Endothelial cell of umbilical vein (primary cell): ENCODE results near the gene TBK1. TPM values are rescaled to one million over a fixed set of nuclear protein-coding genes. Genes with fewer than 3 reads are reported as not detected.

Source experiments
- BruUV-seq: library from RNA; stranded (reverse); fragments of 400-500 nt; replicated peaks from 2 replicates; lab custom pipeline; 2021; lab: Mats Ljungman, UMichigan
- CTCF ChIA-PET: fragments of 300-600, 350-600 bp; sonication (Branson Sonifier 250); formaldehyde crosslinking; loops from one replicate; lab custom pipeline; 2021; ENCODE audit warnings: antibody characterized with exemption, inconsistent platforms; lab: Charles Lee
- POLR2A ChIA-PET: fragments of 300-600, 350-600 bp; sonication (Branson Sonifier 250); formaldehyde crosslinking; loops from one replicate; lab custom pipeline; 2021; ENCODE audit warnings: antibody characterized with exemption, inconsistent platforms; lab: Charles Lee
- DNase-seq: peaks from one replicate; pipeline ENCODE4 v3.0.0-alpha.2; 2011; ENCODE audit warnings: low read depth, low spot score
- FAIRE-seq: peaks from 2 replicates; lab custom pipeline; 2011; peaks lifted over from hg19 to GRCh38; lab: Jason Lieb, UNC
- H2AFZ ChIP-seq: 2 replicates; pipeline ENCODE4 v1.6.0; 2012; ENCODE audit warnings: low read depth, low read length, control low read depth, inconsistent platforms
- H3K27ac ChIP-seq: 2 replicates; pipeline ENCODE4 v1.5.1; 2011; ENCODE audit warnings: low read depth, mild to moderate bottlenecking, control low read depth, low read length, moderate library complexity; ENCODE audit not compliant: insufficient read depth
- H3K27me3 ChIP-seq, 2 experiments: 2 replicates each; pipeline versions ENCODE4 v1.6.0 to v1.6.1; 2011; ENCODE audit warnings: low read length in 2 of 2, mixed read lengths in 1 of 2; ENCODE audit not compliant: control insufficient read depth in 2 of 2, insufficient read depth in 2 of 2
- H3K36me3 ChIP-seq, 2 experiments: 2 replicates in 1 of 2; 3 replicates in 1 of 2; pipeline ENCODE4 v1.5.1; 2011; ENCODE audit warnings: low read length in 2 of 2, mild to moderate bottlenecking in 1 of 2, moderate library complexity in 1 of 2; ENCODE audit not compliant: control insufficient read depth in 2 of 2, insufficient read depth in 2 of 2; ENCODE audit errors: extremely low read depth in 1 of 2
- H3K4me1 ChIP-seq: 3 replicates; pipeline ENCODE4 v1.5.1; 2011; ENCODE audit warnings: mild to moderate bottlenecking, low read length; ENCODE audit not compliant: control insufficient read depth, insufficient read depth; ENCODE audit errors: extremely low read depth
- H3K4me2 ChIP-seq: 2 replicates; pipeline ENCODE4 v1.6.1; 2011; ENCODE audit warnings: low read length, control low read depth, mixed read lengths; ENCODE audit not compliant: insufficient read depth
- H3K4me3 ChIP-seq, 3 experiments: fragments of 200-600 bp in 1 of 3; sonication (generic), shearing (Covaris generic) in 1 of 3; replicated peaks in 1 of 3; 2 replicates each; pipeline ENCODE4 v1.5.1; 2011 to 2016; ENCODE audit warnings: control low read depth in 3 of 3, low read length in 3 of 3, mild to moderate bottlenecking in 2 of 3, inconsistent platforms in 1 of 3, low read depth in 1 of 3, moderate library complexity in 1 of 3; ENCODE audit not compliant: insufficient read depth in 1 of 3
- H3K79me2 ChIP-seq: 2 replicates; pipeline ENCODE4 v1.6.0; 2012; ENCODE audit warnings: low read length, inconsistent platforms; ENCODE audit not compliant: control insufficient read depth, insufficient read depth
- H3K9ac ChIP-seq: replicated peaks from 2 replicates; pipeline ENCODE3; 2011; ENCODE audit warnings: low read length, control low read depth; ENCODE audit not compliant: insufficient read depth; ENCODE audit errors: extremely low read depth
- H3K9me1 ChIP-seq: replicated peaks from 3 replicates; pipeline ENCODE4 v1.6.0; 2011; ENCODE audit warnings: mild to moderate bottlenecking, low read length; ENCODE audit not compliant: control insufficient read depth, insufficient read depth; ENCODE audit errors: extremely low read depth
- H3K9me3 ChIP-seq: replicated peaks from 2 replicates; pipeline ENCODE4 v1.5.1; 2012; ENCODE audit warnings: low read length, inconsistent platforms; ENCODE audit not compliant: control insufficient read depth, insufficient read depth
- H4K20me1 ChIP-seq: replicated peaks from 2 replicates; pipeline ENCODE3; 2011; ENCODE audit warnings: mild to moderate bottlenecking, low read length; ENCODE audit not compliant: control insufficient read depth, insufficient read depth; ENCODE audit errors: extremely low read depth
- CTCF ChIP-seq, 2 donors: IDR thresholded peaks; 1 replicate in 1 of 2; 2 replicates in 1 of 2; pipeline ENCODE4 v1.5.1; 2011; ENCODE audit warnings: low read length in 2 of 2, mild to moderate bottlenecking in 2 of 2, moderate library complexity in 2 of 2, control low read depth in 1 of 2, inconsistent platforms in 1 of 2, low read depth in 1 of 2; ENCODE audit not compliant: insufficient read depth in 1 of 2; ENCODE audit errors: extremely low read depth in 1 of 2
- EZH2 ChIP-seq: IDR thresholded peaks from 2 replicates; pipeline ENCODE4 v1.6.1; 2012; ENCODE audit warnings: borderline replicate concordance, low read depth, mild to moderate bottlenecking, moderate library complexity, low read length, inconsistent platforms; ENCODE audit not compliant: severe bottlenecking
- FOS ChIP-seq: IDR thresholded peaks from 2 replicates; pipeline ENCODE4 v1.6.1; 2011; ENCODE audit warnings: mild to moderate bottlenecking, low read length, moderate library complexity, borderline replicate concordance; ENCODE audit not compliant: insufficient read depth
- GATA2 ChIP-seq: IDR thresholded peaks from 2 replicates; pipeline ENCODE4 v1.7.0; 2011; ENCODE audit warnings: low read depth, mild to moderate bottlenecking, moderate library complexity, mixed read lengths, low read length; ENCODE audit not compliant: insufficient read length, insufficient read depth
- JUN ChIP-seq: IDR thresholded peaks from 2 replicates; pipeline ENCODE4 v1.6.1; 2011; ENCODE audit warnings: borderline replicate concordance, low read depth; ENCODE audit not compliant: insufficient read length, insufficient read depth
- MAX ChIP-seq: IDR thresholded peaks from 2 replicates; pipeline ENCODE4 v1.6.1; 2011; ENCODE audit not compliant: insufficient read depth, insufficient read length
- MYC ChIP-seq: IDR thresholded peaks from one replicate; pipeline ENCODE4 v1.6.1; 2011; ENCODE audit warnings: mild to moderate bottlenecking, low read depth, low read length
- POLR2A ChIP-seq: IDR thresholded peaks from 2 replicates; pipeline ENCODE4 v1.6.1; 2012; ENCODE audit warnings: low read depth, mild to moderate bottlenecking, control low read depth, low read length
- POLR2AphosphoS5 ChIP-seq: IDR thresholded peaks from 2 replicates; pipeline ENCODE4 v1.6.1; 2012; ENCODE audit warnings: low read depth, mild to moderate bottlenecking, control low read depth, low read length, moderate library complexity; ENCODE audit not compliant: insufficient read depth
- dilution Hi-C: fragments of 300-500 bp; cut with MboI; formaldehyde crosslinking; loops from one replicate; pipeline ENCODE4 v1.15.0; 2019; ENCODE audit warnings: low sequenced_read_pairs; ENCODE audit not compliant: extremely low pct_ligation_motif_present
- intact Hi-C: fragments of 100-400 bp; cut with micrococcal nuclease; formaldehyde crosslinking; loops from one replicate; pipeline ENCODE4 v1.10.0; 2022
- polyA plus RNA-seq, 4 experiments: library from polyadenylated mRNA; depleted of rRNA in 3 of 4; stranded (reverse) in 3 of 4; unstranded in 1 of 4; fragments of >200 nt; gene quantifications; 2 replicates each; pipeline versions ENCODE4 v1.2.1 to v1.2.3, GENCODE V29; 2011 to 2012; ENCODE audit warnings: missing spikeins in 1 of 4
- total RNA-seq: library from RNA; stranded (reverse); gene quantifications from 2 replicates; pipeline ENCODE4 v1.2.3, GENCODE V29; 2021

The TBK1 gene
- total and polyA plus RNA-seq, 2 donors (not counting 3 experiments of a cell fraction or from before 2014, with no cell fraction given) = 8.0 to 28.9 TPM

GRCh38 chr12:64407342-64408223 lies 44.3 kb upstream of the TBK1 start:
- TF ChIP-seq FOS = no peak
- TF ChIP-seq CTCF (IDR thresholded peaks at IDR 0.05; ENCODE audit: extremely low read depth in 1 of 2, insufficient read depth in 1 of 2, low read depth in 1 of 2, low read length in 2 of 2) = no peak
- FAIRE-seq (no peak), DNase-seq (no peak)
- Histone ChIP-seq H3K9me1 (no peaks in the 10 kb centered on the region), H3K36me3 (peaks cover 3 to 7% of the 10 kb centered on the region in 2 experiments), H3K9me3 (no peaks in the 10 kb centered on the region), H4K20me1 (no peaks in the 10 kb centered on the region), H3K4me3 (no peak overlapping the region), H3K4me2 (no peak overlapping the region), H3K79me2 (peaks cover 49% of the 10 kb centered on the region), H3K9ac (no peak overlapping the region), H3K27me3 (no peaks in the 10 kb centered on the region), H3K27ac (no peak overlapping the region), H3K4me1 (peaks cover 10% of the 10 kb centered on the region), H2AFZ (no peak overlapping the region)
- POLR2A ChIA-PET = no interaction called here
- no TSS peak for BruUV-seq
- CTCF ChIA-PET = no interaction called here
- dilution Hi-C loops = no loop called here
- intact Hi-C loops = no loop called here

- Histone ChIP-seq H3K27ac (no peak overlapping the region), H3K27me3 (no peaks in the 10 kb centered on the region), H3K9me3 (no peaks in the 10 kb centered on the region), H3K79me2 (peaks cover 42% of the 10 kb centered on the region), H2AFZ (no peak overlapping the region), H3K4me3 (no peak overlapping the region), H3K4me2 (no peak overlapping the region), H4K20me1 (no peaks in the 10 kb centered on the region), H3K4me1 (no peaks in the 10 kb centered on the region), H3K36me3 (peaks cover 13 to 22% of the 10 kb centered on the region in 2 experiments), H3K9me1 (no peaks in the 10 kb centered on the region), H3K9ac (no peak overlapping the region)
- ChIA-PET POLR2A (no interaction called here), CTCF (interaction anchor here (0.6 to 1.2 kb wide), 2 partner anchors 14 to 578 kb away, joined by 3 to 5 read pairs; no protein-coding TSS in a partner anchor)
- dilution Hi-C loops (no loop called here), intact Hi-C loops (no loop called here)
- DNase-seq (no peak), FAIRE-seq (no peak)
- TF ChIP-seq MYC (no peak), MAX (no peak), GATA2 (no peak), FOS (no peak), CTCF (IDR thresholded peaks at IDR 0.05; ENCODE audit: extremely low read depth in 1 of 2, insufficient read depth in 1 of 2, low read depth in 1 of 2, low read length in 2 of 2) (no peak), POLR2AphosphoS5 (no peak), EZH2 (no peak), JUN (no peak), POLR2A (no peak)
- no TSS peak for BruUV-seq
These were observed 40.5 kb upstream of the TBK1 start for GRCh38 chr12:64411427-64411826.
